Right cardiac atrium (tissue), 5 donors: ENCODE results near the gene PPP1R12C. TPM values are rescaled to one million over a fixed set of nuclear protein-coding genes. Genes with fewer than 3 reads are reported as not detected.

ENCODE experiments used
- ATAC-seq, 2 donors: fragments of 200-7000 bp; cut with Tn5 transposase; one replicate each; pipeline versions ENCODE4 v1.8.0 to v1.9.1; 2020; ENCODE audit warnings: moderate library complexity in 2 of 2, mild to moderate bottlenecking in 1 of 2
- DNase-seq, 3 donors: peaks; one replicate each; pipeline ENCODE4 v3.0.0-alpha.2; 2020
- H3K27ac ChIP-seq: one replicate; pipeline ENCODE4 v1.5.1; 2013; ENCODE audit warnings: mild to moderate bottlenecking, low read length, control low read depth, moderate library complexity
- H3K27me3 ChIP-seq: one replicate; pipeline ENCODE4 v1.6.1; 2013; ENCODE audit not compliant: control insufficient read depth, insufficient read depth
- H3K4me1 ChIP-seq: one replicate; pipeline ENCODE4 v1.6.1; 2013; ENCODE audit warnings: low read length; ENCODE audit not compliant: control insufficient read depth, insufficient read depth
- H3K4me3 ChIP-seq: one replicate; pipeline ENCODE4 v1.5.1; 2013; ENCODE audit warnings: low read length, control low read depth
- H3K9me3 ChIP-seq: one replicate; pipeline ENCODE4 v1.6.1; 2013; ENCODE audit warnings: low read length; ENCODE audit not compliant: control insufficient read depth
- WGBS: extraction: QIAGEN DNeasy Blood & Tissue Kit; methylation state at CpG from one replicate; pipeline ENCODE4 v1.1.7; 2013; 5-methylcytosine and 5-hydroxymethylcytosine counted together
- intact Hi-C, 4 donors: fragments of 100-400 bp; cut with DNase I; formaldehyde crosslinking; loops; one replicate each; pipeline versions ENCODE4 v1.11.0 to v1.14.0; 2022 to 2023
- polyA plus RNA-seq: library from polyadenylated mRNA; stranded (reverse); fragments of 200-250 nt; gene quantifications from one replicate; pipeline ENCODE4 v1.2.3, GENCODE V29; 2013
- total RNA-seq, 4 donors: library from RNA; stranded (reverse); fragmentation: NEBNext Ultra II Directional; extraction: Animal tissue kit (Norgen Biotek cat#: 25700); gene quantifications; one replicate each; pipeline ENCODE4 v1.2.1, GENCODE V29; 2021
- donor health status: healthy with polysubstance abuse.
- donor health status: DM: no; HTN: yes; CAD: no.
- donor health status: DM: no; HTN: no; CAD: no.
- donor health status: DM: no; HTN: yes; CAD: no; lungs with severe emphysema.
- donor health status: DM: yes; HTN: yes; CAD: no.

The PPP1R12C gene
- total and polyA plus RNA-seq, 5 donors: 125 to 244 (median 152) TPM

DNA sequence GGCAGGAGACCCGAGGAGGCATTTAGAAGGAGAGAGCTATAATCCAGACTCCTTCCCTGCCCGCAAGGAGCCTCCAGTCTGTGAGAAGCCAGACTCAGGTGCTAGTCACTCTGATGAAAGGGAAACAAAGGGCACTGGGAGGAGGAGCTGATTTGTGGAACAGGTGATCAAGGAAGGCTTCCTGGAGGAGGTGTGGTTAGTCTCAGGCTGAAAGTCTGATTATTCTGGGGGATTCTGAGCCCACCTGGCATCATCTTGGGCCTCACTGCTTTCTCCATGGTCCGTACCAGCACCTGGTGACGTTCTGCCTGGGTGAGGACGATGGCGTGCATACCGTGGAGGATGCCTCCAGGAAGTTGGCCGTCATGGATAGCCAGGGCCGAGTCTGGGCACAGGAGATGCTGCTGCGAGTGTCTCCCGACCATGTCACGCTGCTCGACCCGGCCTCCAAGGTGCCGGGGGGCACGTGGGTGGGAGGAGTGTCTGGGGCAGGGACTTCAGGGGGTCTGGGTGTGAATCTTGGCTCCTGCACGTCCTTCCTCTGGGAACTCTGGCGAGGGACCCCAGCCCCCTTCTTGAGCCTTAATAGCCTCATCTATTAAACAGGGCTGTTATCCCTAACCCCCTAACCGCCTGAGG is 37.9 kb downstream of the PPP1R12C start:
- no peak for ATAC-seq
- no peaks in the 10 kb centered on the region for H3K27me3 ChIP-seq

DNA sequence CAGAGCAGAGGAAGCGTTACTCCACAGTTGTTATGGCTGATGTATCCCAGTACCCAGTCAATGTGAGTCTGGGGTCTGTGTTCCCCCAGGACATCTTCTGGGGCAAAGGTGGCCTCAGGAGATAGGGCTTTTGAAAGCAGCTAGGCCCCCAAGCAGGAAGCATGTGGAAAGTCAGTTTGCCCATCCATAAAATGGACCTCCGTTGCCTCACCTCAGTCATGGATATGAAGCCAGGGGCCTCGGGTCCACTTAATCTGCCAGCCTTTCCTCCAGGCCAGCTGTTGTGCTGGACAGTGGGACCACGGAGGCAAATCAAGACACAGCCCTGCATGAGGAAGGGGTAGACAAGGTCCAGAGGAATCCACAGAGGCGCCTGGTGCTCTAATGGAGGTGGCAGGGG is 38.4 kb downstream of the PPP1R12C start:
- Histone ChIP-seq H3K4me1 (peaks cover 9% of the 10 kb centered on the region), H3K4me3 (no peak overlapping the region), H3K27ac (no peak overlapping the region), H3K27me3 (no peaks in the 10 kb centered on the region), H3K9me3 (no peaks in the 10 kb centered on the region)
- intact Hi-C loops: no loop called here
- DNase-seq: no peak
- ATAC-seq: no peak
- WGBS: 69% methylated on average over 5 of the region's 5 CpGs

More for the DNA sequence above, 37.9 kb downstream of the PPP1R12C start:
- peak in 1 of 3 donors; percentile 67 for DNase-seq
- no peak overlapping the region for H3K27ac ChIP-seq
- no peak overlapping the region for H3K4me3 ChIP-seq
- H3K4me1 ChIP-seq: peaks cover 9% of the 10 kb centered on the region
- intact Hi-C loops: no loop called here
- WGBS: 71% methylated on average over 19 of the region's 19 CpGs
- no peaks in the 10 kb centered on the region for H3K9me3 ChIP-seq

DNA sequence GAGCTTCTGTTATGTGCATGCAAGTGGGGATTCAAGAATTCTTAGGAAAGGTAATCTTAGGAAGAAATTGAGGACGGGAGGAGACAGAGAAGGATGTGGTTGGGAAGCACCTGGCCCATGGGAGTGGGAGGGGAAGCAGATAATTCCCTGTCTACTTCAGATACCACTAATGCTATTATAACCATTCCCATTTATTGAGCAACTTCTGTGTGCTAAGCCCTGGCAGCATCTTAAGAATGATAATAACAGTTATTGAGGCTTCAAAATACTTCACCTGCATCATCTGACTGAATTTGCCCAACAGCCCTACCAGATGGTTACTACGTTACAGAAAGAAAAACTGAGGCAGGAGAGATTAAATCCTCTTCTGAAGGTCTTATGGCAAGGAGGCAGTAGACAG is 40.3 kb downstream of the PPP1R12C start:
- peaks cover 9% of the 10 kb centered on the region for H3K4me1 ChIP-seq
- ATAC-seq (no peak), DNase-seq (peak in 1 of 3 donors; percentile 6)
- 70% methylated on average over 2 of the region's 2 CpGs for WGBS
- intact Hi-C loops: no loop called here
- H3K27me3 ChIP-seq: no peaks in the 10 kb centered on the region
- H3K4me3 ChIP-seq: no peak overlapping the region
- H3K9me3 ChIP-seq: no peaks in the 10 kb centered on the region
- no peak overlapping the region for H3K27ac ChIP-seq

DNA sequence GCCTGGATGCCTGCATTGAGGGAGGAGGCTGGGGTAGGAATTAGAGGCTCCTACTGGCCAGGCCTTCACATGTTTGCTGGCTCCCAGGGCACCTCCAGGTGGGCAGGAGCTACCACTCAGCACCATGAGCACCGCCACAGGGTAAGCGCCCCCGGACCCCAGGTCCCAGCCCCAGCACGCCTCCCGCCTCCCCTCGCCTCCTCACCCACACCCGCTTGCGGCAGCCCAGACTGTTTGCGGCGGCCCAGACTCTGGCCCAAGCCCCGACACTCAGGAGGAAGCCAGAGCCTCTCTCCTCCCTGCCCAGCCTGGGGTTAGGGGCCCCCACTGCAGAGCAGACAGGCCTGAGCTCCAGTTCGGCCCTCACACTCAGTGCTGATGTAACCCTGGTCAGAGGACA is 41.1 kb downstream of the PPP1R12C start:
- no peak overlapping the region for H3K27ac ChIP-seq
- WGBS: 76% methylated on average over 12 of the region's 12 CpGs
- ATAC-seq (no peak), DNase-seq (peak in 1 of 3 donors; percentile 34)
- intact Hi-C loops: no loop called here
- H3K9me3 ChIP-seq: no peaks in the 10 kb centered on the region
- H3K4me1 ChIP-seq: peaks cover 9% of the 10 kb centered on the region
- H3K4me3 ChIP-seq: no peak overlapping the region
- no peaks in the 10 kb centered on the region for H3K27me3 ChIP-seq

DNA sequence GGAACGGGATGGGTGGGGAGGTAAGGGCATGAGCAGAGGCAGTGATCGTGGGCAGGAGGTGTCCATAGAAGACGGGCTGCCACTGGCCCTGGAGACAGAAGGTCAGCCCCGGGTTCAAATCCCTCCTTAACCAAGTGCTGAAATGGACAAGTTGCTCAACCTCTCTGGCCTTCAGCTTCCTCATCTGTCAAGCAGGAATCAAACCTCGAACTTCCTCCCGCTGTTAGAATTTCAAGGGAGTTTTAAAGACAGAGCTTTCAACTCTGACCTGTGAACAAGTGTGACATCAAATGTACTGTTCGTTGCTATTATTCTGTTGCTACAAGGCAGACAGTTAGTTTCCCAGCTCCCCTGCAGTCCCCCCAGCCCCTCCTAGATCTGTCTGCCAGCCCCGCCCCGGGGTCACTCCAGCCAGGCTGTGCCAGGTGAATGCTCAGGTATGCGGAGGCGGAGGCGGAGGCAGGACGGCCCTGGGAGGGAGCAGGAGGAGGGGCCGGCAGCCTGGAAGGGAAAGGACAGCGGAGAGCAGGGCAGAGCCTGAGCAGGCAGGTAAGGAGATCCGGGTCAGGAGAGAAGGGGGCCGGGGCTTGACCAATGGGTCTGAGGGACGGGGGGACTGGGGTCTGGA is 42.0 kb downstream of the PPP1R12C start, which contains the start of gene EPS8L1:
Gene EPS8L1 (plus strand): TSS at position 499 of the 628 bp plus-strand sequence. CDS start 576 bp downstream, outside the sequence.
- DNase-seq (peak in 1 of 3 donors; percentile 36), ATAC-seq (peak in 1 of 2 donors; percentile 30)
- 40% methylated on average over 18 of the region's 18 CpGs for WGBS
- H3K27ac ChIP-seq: no peak within 1 kb of the TSS
- H3K9me3 ChIP-seq: no peaks in the 10 kb centered on the region
- H3K27me3 ChIP-seq: no peaks in the 10 kb centered on the region
- H3K4me3 ChIP-seq: no peak within 1 kb of the TSS
- H3K4me1 ChIP-seq: peaks cover 2% of the 10 kb centered on the region
- intact Hi-C loops: no loop called here

DNA sequence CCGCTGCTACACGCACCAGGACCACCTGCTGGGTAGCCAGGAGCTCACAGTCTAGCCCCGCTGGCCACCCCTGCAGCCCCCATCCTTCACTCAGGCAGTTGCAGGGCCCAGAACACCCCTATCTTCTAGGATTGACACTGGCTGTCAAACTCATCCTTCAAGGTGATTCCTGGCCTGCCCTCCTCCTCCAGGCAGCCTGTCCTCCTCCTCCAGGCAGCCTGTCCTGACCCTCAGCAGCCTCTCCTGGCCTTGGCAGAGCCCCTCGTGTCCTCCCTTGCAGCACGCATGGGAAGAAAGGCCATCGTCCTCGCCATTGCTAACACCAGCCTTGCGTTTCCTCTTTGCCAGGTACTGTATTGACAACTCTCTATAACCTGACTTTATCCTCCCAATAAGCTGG is 45.5 kb downstream of the PPP1R12C start:
- Histone ChIP-seq H3K4me3 (no peak overlapping the region), H3K4me1 (no peaks in the 10 kb centered on the region), H3K27me3 (no peaks in the 10 kb centered on the region), H3K9me3 (no peaks in the 10 kb centered on the region), H3K27ac (no peak overlapping the region)
- no peak for DNase-seq
- intact Hi-C loops: no loop called here
- ATAC-seq: no peak
- 61% methylated on average over 8 of the region's 8 CpGs for WGBS

DNA sequence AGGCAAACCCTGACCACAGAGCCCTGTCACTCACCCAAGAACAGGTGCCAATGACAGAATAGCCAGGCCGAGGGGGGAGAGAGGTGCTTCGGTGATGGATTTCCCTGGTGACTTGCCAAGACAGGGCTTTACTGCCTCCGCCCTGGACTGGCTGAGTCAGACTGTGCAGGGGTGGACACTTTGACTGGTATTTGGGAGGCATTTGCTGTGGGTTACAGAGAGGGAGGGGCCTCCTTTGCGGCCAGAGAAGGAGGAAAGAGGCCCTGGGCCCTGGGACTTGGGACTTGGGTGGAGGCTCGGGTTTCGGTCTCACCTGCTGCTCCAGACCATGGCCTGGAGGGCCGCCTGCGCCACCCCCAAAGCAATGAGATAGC is 46.3 kb downstream of the PPP1R12C start:
- no peaks in the 10 kb centered on the region for H3K9me3 ChIP-seq
- H3K27ac ChIP-seq: no peak overlapping the region
- ATAC-seq (peak; percentile 29 to 64), DNase-seq (peak in 1 of 3 donors; percentile 32)
- no peaks in the 10 kb centered on the region for H3K27me3 ChIP-seq
- no peaks in the 10 kb centered on the region for H3K4me1 ChIP-seq
- WGBS: 54% methylated on average over 8 of the region's 8 CpGs
- no peak overlapping the region for H3K4me3 ChIP-seq
- intact Hi-C loops: no loop called here

DNA sequence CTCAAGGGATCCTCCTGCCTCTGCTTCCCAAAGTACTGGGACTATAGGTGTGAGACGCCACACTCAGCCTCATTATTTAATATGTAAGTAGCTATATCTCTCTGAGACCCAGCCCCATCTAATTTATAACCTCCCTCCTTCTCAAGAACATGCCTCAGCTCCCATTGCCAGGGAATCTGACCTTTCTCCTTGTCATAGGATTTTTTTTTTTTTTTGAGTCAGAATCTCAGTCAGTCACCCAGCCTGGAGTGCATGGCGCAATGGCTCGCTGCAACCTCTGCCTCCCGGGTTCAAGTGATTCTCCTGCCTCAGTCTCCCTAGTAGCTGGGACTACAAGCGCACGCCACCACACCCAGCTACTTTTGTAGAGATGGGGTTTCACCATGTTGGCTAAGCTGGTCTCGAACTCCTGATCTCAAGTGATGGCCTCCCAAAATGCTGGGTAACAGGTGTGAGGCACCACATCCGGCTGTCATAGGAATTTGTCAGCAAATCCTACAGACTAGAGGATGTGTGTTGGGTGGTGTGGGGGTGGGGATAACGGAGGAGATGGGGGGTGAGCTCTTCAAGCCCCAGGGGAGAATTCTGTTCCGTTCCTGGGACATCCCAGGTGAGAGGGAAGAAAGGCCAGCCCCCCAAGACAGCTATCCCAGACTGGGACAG is 46.8 kb downstream of the PPP1R12C start:
- Histone ChIP-seq H3K4me3 (no peak overlapping the region), H3K27ac (no peak overlapping the region), H3K27me3 (no peaks in the 10 kb centered on the region), H3K9me3 (no peaks in the 10 kb centered on the region), H3K4me1 (no peaks in the 10 kb centered on the region)
- intact Hi-C loops: no loop called here
- DNase-seq: peak in 1 of 3 donors; percentile 9
- no peak for ATAC-seq
- WGBS: 83% methylated on average over 10 of the region's 10 CpGs

DNA sequence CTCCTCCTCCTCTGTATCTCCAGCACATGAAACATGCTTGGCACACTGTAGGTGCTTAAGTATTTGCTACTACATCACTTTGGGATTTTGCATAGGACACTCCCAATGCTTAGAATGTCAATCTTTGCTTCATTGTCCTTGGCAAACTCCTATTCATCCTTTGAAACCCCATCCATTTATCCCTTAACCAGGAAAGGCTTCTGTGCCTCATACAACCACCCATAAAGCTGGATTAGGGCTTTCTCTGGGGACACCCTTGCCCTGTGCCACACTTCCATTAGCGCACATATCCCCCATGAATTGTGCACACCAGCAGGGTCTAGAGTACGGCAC is 47.6 kb downstream of the PPP1R12C start:
- ATAC-seq (no peak), DNase-seq (no peak)
- H3K9me3 ChIP-seq: no peaks in the 10 kb centered on the region
- no peak overlapping the region for H3K27ac ChIP-seq
- no peaks in the 10 kb centered on the region for H3K4me1 ChIP-seq
- no peak overlapping the region for H3K4me3 ChIP-seq
- WGBS: 94% methylated on average over 2 of the region's 2 CpGs
- no peaks in the 10 kb centered on the region for H3K27me3 ChIP-seq
- intact Hi-C loops: no loop called here

DNA sequence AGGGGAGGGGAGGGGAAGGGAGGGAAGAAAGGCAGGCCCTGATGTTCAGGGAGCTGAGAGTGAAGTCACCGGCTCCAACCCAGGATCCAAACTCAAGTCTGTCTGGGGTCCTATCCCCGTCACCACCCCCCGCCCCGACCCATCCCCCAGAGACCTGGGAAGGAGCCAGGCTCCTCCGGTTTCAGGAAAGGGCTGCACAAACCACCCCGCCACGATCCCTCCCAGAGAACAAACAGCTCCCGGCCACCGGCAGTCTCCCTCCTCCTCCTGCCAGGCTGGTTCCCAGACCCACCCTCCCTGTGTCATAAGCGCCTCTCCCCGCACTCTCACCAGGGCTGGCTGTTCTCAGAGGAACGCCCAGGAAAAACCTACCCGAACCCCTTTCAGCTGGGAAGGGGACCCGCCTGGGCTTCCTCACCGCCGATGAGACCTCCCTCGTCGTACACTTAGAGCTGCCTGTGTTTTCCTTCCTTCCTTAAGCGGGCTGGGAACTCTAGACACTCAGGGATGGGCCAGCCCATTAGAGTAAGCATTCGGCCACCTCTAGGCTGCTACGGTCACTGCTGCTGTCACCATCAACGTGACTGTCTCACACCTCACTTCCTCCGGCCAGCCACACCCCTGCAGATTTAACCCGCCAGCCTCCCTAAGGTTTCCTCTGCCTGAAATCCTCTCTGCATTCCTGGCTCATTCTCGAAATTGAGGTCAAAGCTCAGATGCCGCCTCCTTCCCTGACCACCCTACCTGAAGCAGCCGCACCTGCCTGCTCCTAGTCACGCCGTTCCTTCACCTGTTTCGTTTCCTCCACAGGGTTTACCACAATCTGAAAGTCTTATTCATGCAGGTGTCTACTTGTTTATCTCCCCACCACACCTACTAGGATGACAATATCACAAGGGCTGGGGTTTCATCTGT is 48.2 kb downstream of the PPP1R12C start:
- H3K4me1 ChIP-seq: no peaks in the 10 kb centered on the region
- no peak overlapping the region for H3K4me3 ChIP-seq
- intact Hi-C loops: no loop called here
- no peak overlapping the region for H3K27ac ChIP-seq
- ATAC-seq (peak; percentile 65 to 89), DNase-seq (peak; percentile 51 to 73 (median 68))
- no peaks in the 10 kb centered on the region for H3K9me3 ChIP-seq
- WGBS: 7% methylated on average over 30 of the region's 30 CpGs
- H3K27me3 ChIP-seq: no peaks in the 10 kb centered on the region
